ENCODE results near the gene MZB1.

MZB1 gene, protein sequence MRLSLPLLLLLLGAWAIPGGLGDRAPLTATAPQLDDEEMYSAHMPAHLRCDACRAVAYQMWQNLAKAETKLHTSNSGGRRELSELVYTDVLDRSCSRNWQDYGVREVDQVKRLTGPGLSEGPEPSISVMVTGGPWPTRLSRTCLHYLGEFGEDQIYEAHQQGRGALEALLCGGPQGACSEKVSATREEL

DNA sequence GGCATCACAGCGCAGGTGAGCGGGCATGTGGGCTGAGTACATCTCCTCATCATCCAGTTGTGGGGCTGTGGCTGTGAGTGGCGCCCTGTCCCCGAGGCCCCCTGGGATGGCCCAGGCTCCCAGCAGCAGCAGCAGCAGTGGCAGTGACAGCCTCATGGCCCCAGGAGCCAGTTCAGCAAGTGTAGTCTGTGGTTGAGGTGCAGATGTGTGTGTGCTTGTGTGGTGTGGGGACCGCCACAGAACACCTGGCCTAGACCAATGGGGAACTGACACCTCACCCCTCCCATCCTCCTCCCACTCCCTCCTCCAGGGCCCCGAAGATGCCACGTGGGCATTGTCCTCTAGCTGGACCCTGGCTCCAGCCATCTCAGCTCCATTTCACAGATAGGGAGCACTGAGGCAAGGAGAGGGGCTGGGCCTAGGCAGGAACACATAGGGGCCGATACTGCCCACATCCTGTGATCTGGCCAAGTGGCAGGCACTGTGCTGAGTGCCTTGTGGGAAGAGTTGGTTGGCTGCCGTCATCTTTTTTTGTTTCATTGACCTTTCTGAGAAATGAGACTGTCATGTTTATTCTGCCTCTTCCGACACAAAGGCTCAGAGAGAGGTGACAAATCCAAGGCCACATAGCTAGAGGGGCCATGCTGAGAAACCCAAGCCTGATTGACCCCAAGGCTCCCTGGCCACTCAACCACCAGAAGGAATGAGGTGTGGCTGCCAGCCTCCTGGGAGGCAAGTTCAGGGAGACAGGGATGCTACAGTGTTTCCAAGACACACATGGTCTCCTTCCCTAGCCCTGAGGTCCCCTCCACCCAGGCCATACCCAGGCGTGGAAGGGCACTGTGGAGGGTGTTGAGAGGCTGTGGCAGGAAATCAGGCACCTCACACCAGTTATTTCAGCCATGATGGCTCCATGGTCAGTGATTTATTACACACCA lies at the start of gene MZB1:
TSS of gene MZB1 (minus strand) at position 213 of the 938 bp plus-strand sequence. CDS start at position 156, 57 bp downstream.
- no peak for DNase-seq

- DNase-seq: peak; percentile 56 to 98 (median 90)
These were observed 49.5 kb upstream of the MZB1 start, which contains the start of gene DNAJC18 for GRCh38 chr5:139439013-139439903. DNAJC18 (minus strand) TSS chr5:139439525; CDS start chr5:139439445, 80 bp downstream.

GRCh38 chr5:139438707-139439012 lies 48.9 kb upstream of the MZB1 start:
- DNase-seq: peak in 2 of 51 donors; percentile 33 to 64

- DNase-seq: no peak
These were observed 46.0 kb upstream of the MZB1 start for GRCh38 chr5:139435676-139436075.

DNA sequence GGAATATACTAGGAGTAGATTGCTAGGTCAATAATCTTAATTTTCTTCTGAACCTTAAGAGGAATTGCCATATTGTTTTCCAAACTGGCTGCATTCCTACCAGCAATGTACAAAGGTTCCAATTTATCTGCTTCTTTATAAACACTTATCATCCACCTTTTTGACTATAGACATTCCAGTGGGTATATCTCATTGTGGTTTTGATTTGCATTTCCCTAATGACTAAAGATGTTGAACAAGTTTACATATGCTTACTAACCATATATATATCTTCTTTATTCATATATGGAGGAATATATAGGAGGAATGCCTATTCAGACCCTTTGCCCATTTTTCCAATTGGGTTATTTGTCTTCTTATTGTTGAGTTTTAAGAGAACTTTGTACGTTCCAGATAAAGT lies 42.0 kb upstream of the MZB1 start:
- no peak for DNase-seq

GRCh38 chr5:139430015-139430414 lies 40.3 kb upstream of the MZB1 start:
- no peak for DNase-seq

GRCh38 chr5:139426203-139426885 lies 36.6 kb upstream of the MZB1 start:
- DNase-seq: no peak

GRCh38 chr5:139425497-139425896 lies 35.8 kb upstream of the MZB1 start:
- no peak for DNase-seq

DNA sequence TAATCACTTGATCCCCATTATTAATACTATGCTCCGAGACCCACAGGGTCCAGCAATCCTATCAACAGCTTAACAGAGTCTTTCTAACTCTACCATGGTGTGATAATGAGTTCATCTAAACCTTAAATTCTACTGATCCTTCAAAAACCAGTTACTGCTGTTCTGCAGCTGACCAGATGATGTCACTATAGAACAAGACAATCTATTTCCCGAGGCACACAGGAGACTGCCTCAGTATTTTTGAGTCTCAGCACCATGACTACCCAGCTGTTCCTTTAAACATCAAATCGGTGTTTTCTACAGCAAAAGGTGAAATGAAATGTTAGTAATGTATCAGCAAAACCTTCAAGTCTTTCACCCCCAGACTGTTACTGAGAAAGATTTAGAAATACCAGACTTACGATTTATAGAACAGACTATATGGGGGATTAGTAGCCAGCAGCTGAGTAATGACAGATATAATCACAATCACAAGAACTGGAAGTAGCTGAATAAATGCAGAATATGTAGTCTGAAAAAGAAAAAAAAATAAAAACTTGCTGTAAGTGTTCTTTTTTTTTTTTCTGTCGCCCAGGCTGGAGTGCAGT lies 32.7 kb upstream of the MZB1 start:
- DNase-seq: peak in 10 of 51 donors; percentile 4 to 67 (median 22)

GRCh38 chr5:139419226-139420192 lies 29.8 kb upstream of the MZB1 start:
- no peak for DNase-seq

DNA sequence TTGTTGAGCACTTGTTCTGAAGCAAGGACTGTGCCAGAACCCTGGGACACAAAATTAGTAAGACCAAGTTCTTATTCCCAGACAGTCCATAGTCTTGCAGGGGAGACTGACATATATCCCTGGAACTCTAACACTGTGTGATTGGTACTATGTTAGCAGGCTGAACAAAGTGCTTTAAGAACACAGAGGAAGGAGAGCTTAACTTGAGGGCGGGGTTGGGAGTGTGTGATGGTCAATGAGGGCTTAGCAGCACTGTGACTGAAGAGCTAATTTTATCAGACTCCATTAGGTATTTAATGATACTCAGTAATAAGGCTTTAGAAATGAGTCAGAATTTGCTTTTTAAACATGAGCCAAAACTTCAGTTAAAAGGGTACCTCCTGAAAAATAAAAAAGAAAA lies 29.1 kb upstream of the MZB1 start:
- no peak for DNase-seq

- DNase-seq: peak in 2 of 51 donors; percentile 21 to 32
These were observed 27.5 kb upstream of the MZB1 start for GRCh38 chr5:139417214-139417613.

DNA sequence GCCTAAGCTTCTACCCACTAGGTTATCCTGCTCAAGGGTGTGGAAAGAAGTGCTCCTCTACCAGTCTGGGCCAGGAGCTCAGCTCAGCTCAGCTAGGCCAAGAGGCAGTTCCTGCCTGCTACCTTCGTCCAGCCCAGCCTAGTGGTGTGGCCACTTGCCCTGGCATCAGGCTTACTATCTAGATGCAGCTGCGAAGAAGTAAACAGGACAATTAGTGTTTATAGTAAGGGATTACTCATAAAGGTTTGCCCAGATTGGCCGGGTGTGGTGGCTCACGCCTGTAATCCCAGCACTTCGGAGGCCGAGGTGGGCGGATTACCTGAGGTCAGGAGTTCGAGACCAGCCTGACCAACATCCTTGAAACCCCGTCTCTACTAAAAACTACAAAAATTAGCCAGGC lies 26.9 kb upstream of the MZB1 start:
- DNase-seq: no peak

DNA sequence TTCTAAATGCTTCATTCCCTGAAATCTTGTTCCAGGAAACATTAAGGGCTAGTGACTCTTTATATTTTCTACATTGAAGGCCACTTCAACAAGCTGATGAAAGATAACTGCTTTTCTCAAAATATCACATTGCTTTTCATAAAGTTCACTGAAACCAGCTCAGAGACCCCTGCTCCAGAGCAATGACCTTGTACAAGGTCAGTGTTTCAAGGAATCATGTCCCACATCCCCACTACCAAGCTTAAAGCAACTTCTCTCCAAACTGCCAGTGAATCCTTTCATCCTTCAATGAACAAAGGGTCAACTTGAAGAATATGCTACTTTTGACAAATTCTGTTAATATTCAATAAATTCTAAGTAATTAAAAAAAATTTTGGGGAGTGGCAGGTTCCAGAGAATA lies 26.2 kb upstream of the MZB1 start:
- DNase-seq: no peak

GRCh38 chr5:139415221-139415861 lies 25.6 kb upstream of the MZB1 start:
- peak in 49 of 51 donors; percentile 14 to 94 (median 68) for DNase-seq

DNA sequence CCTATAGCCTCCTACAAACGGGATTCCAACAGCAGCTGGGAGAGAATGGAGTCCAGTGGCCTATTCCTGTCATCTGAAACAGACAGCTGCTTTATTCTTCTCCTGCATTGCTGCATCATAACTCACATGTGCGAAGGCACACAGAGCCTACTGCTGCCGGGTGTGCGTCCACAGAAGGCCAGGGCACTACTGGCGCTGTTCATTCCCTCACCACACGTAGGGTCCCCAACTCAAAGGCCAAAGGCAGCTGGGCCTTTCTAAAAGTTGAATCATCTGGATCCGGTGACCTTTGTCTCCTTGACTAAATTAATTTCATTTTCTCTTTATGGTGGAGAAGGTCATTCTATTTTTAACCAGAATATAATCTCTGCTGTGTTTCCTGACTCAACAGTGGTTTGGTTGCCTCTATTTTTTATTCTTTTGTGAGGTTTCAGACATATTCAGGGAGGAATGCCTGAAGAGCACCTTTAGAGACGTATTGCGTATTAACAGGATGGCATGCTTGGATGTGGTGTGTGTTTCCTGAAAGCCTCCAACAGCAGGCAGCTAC lies 24.9 kb upstream of the MZB1 start:
- DNase-seq: peak in 12 of 51 donors; percentile 19 to 55 (median 39)

DNA sequence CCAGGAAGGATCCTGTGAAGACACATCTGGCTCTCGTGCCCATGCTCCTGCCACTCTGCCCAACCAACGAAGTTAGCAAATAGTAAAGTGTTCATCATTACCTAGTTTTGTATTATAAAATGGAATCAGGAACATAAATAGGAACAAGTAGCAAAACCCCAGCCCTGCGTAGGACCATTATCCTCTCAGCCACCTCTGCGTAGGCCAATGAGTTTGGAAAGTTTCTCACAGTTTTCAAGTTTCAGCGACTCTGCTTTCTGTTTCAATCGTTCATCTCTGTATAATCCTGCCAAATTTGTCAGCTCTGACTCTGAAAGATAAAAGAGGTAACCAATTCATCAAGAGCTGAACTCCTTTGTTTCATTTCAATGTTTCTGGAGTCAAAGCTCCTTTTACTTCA lies 24.2 kb upstream of the MZB1 start:
- DNase-seq: no peak

DNA sequence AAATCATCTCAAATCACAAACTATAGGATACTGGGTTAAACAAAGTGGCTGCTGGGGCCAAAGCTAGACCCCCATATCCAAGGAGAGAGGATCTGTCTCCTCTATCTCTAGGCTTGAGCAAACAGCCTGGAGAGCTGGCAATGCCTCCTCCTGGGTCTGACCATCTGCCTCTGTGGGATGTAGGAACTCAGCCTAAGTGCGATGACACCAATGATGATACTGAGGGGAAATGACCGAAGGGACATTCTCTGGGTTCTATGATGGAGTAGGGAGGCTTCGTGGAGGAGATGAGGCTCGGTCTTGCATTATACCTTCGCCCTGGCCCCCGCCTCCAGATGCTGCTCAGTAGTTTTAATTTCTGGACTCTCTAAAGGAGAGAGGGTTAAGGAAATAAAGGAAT lies 23.4 kb upstream of the MZB1 start:
- no peak for DNase-seq

All from hypothalamus (tissue), 51 donors.